ENCODE results near the gene MPDZ.

The MPDZ gene, protein sequence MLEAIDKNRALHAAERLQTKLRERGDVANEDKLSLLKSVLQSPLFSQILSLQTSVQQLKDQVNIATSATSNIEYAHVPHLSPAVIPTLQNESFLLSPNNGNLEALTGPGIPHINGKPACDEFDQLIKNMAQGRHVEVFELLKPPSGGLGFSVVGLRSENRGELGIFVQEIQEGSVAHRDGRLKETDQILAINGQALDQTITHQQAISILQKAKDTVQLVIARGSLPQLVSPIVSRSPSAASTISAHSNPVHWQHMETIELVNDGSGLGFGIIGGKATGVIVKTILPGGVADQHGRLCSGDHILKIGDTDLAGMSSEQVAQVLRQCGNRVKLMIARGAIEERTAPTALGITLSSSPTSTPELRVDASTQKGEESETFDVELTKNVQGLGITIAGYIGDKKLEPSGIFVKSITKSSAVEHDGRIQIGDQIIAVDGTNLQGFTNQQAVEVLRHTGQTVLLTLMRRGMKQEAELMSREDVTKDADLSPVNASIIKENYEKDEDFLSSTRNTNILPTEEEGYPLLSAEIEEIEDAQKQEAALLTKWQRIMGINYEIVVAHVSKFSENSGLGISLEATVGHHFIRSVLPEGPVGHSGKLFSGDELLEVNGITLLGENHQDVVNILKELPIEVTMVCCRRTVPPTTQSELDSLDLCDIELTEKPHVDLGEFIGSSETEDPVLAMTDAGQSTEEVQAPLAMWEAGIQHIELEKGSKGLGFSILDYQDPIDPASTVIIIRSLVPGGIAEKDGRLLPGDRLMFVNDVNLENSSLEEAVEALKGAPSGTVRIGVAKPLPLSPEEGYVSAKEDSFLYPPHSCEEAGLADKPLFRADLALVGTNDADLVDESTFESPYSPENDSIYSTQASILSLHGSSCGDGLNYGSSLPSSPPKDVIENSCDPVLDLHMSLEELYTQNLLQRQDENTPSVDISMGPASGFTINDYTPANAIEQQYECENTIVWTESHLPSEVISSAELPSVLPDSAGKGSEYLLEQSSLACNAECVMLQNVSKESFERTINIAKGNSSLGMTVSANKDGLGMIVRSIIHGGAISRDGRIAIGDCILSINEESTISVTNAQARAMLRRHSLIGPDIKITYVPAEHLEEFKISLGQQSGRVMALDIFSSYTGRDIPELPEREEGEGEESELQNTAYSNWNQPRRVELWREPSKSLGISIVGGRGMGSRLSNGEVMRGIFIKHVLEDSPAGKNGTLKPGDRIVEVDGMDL (N-terminal part only)

DNA sequence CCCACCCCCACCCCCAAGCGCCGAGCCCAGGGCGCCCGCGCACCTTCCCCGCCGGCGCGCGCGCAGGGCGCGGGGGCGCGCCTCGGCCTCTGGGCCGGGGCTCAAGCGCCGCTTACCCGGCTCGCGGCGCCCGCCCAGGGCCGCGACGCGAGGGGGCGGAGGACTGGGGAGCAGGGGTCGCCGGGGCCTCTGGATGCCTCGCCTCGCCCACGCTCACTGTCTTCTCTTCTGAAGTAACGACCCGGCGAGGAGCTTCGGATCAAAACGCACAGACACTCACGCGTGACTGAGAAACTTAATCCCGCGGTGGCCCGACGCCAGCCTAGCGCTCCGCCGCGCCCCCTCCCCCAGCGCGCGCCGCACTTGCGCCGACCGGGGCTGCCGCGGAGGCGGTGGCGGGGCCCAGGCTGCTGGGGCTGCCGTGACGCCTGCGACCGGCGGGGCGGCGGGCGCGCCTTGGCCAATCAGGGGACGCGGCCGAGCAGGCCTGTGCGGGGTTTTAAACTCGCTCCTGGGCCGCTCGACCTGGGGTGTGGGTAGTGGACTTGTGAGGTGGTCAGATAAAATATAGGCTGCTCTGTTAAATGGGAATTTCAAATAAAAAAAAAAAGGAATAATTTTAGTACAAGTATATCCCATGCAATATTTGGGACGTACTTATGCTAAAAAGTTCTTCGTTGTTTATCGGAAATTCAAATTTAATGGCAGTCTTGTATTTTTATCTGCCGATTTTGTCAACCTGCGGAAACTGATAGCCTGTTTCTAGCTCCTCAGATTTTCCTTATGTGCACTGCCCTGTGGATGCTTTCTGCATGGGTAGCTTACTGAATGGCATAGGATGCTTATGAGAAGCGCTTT, at the start of gene MPDZ:
Gene MPDZ (minus strand): TSS at position 409 of the 858 bp plus-strand sequence. CDS start 29,377 bp downstream, outside the sequence.
- ChIA-PET CTCF (no interaction called here), POLR2A (no interaction called here)
- no peak for TF ChIP-seq CTCF (IDR thresholded peaks at IDR 0.05; ENCODE audit: control extremely low read depth, extremely low read depth, low read depth, missing control alignments)
- DNase-seq (ENCODE audit: extremely low spot score) = no peak

DNA sequence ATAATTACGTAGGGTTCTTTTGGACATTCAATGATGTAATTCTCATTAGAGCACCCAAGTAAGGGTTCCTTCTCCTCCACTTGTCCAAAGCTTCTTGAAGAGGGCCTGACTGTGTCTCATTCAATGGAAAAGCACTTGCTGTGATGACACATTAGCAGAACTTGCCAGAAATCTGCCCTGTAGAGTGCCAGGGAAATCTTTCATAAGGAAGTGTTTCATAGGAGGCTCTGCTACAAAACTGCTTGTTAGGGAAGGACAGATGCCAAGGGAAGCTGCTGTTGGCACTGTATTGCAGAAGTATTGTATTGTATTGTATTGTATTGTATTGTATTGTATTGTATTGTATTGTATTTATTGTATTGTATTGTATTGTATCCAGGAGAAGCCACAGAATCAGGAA, 45.5 kb upstream of the MPDZ start:
- CTCF ChIA-PET = interaction anchor here (1.1 to 1.8 kb wide), 2 partner anchors 10 to 13 kb away, joined by 3 to 5 read pairs; no protein-coding TSS in a partner anchor
- POLR2A ChIA-PET = no interaction called here
- no peak for TF ChIP-seq CTCF (IDR thresholded peaks at IDR 0.05; ENCODE audit: control extremely low read depth, extremely low read depth, low read depth, missing control alignments)
- no peak for DNase-seq (ENCODE audit: extremely low spot score)

- TF ChIP-seq CTCF (IDR thresholded peaks at IDR 0.05; ENCODE audit: control extremely low read depth, extremely low read depth, low read depth, missing control alignments) = no peak
- DNase-seq (ENCODE audit: extremely low spot score) = no peak
These were observed 43.5 kb upstream of the MPDZ start for GRCh38 chr9:13322828-13323550.

GRCh38 chr9:13318027-13318426, 38.5 kb upstream of the MPDZ start:
- TF ChIP-seq CTCF (IDR thresholded peaks at IDR 0.05; ENCODE audit: control extremely low read depth, extremely low read depth, low read depth, missing control alignments) = no peak
- DNase-seq (ENCODE audit: extremely low spot score) = no peak
- CTCF ChIA-PET = interaction anchor here (1.0 kb wide), 1 partner anchor 12 kb away, joined by 4 read pairs; no protein-coding TSS in a partner anchor
- POLR2A ChIA-PET = no interaction called here

More at GRCh38 chr9:13322828-13323550, 43.5 kb upstream of the MPDZ start:
- ChIA-PET CTCF (no interaction called here), POLR2A (no interaction called here)

- ChIA-PET POLR2A (no interaction called here), CTCF (no interaction called here)
- no peak for DNase-seq (ENCODE audit: extremely low spot score)
- no peak for TF ChIP-seq CTCF (IDR thresholded peaks at IDR 0.05; ENCODE audit: control extremely low read depth, extremely low read depth, low read depth, missing control alignments)
These were observed 17.5 kb upstream of the MPDZ start for GRCh38 chr9:13296972-13297371.

Measured in GM10248 (cell line).